ENCODE data around the gene PEMT. TPM values are rescaled to one million over a fixed set of nuclear protein-coding genes. Genes with fewer than 3 reads are reported as not detected.

PEMT gene
- polyA plus RNA-seq, 2 of the 4 experiments (the other 2 are of a cell fraction), result 47.5 to 47.8 TPM

GRCh38 chr17:17581509-17581908 is 10.0 kb downstream of the PEMT start:
- ATAC-seq, result no peak
- FAIRE-seq, result no peak
- Histone ChIP-seq H3K4me2 (0 out of 3 replicates have a peak overlapping the region, but pooled peaks have one; percentile 24), H3K4me1 (peaks cover 10% of the 10 kb centered on the region), H3K9me3 (no peaks in the 10 kb centered on the region), H3K27ac (peak overlapping the region in 1 of 2 experiments; percentile 40; a peak in 2 of 6 replicates), H3K4me3 (no peak overlapping the region)
- ChIA-PET CTCF (interaction anchor here (0.9 to 7.3 kb wide), 5 partner anchors 12 to 226 kb away, joined by 3 to 80 read pairs (median 6); no protein-coding TSS in a partner anchor), POLR2A (no interaction called here)
- TF ChIP-seq JUNB (IDR thresholded peaks at IDR 0.05), result no peak
- no peak for TF ChIP-seq MAX (IDR thresholded peaks at IDR 0.05)
- TF ChIP-seq HOXB13 (CRISPR knock-in tag; IDR thresholded peaks at IDR 0.05; ENCODE audit: low read depth), result no peak
- no peak for TF ChIP-seq CTCF (IDR thresholded peaks at IDR 0.05)
- no peak for TF ChIP-seq BCL3 (IDR thresholded peaks at IDR 0.05)
- TF ChIP-seq CHD4 (IDR thresholded peaks at IDR 0.05; ENCODE audit: borderline replicate concordance), result no peak
- no peak for TF ChIP-seq PHF8 (IDR thresholded peaks at IDR 0.05; ENCODE audit: borderline replicate concordance, low read depth)
- no peak for TF ChIP-seq TP53 (CRISPR knock-in tag; IDR thresholded peaks at IDR 0.05)
- TF ChIP-seq FOSB (CRISPR knock-in tag; IDR thresholded peaks at IDR 0.05), result no peak
- no peak for TF ChIP-seq ZSCAN20 (CRISPR knock-in tag; IDR thresholded peaks at IDR 0.05)
- no peak for TF ChIP-seq CBX8 (IDR thresholded peaks at IDR 0.05)
- TF ChIP-seq ELK1 (IDR thresholded peaks at IDR 0.05; ENCODE audit: low read depth, low read length), result no peak
- 87% methylated on average over 6 of the region's 6 CpGs for WGBS (ENCODE audit: missing lambda C conversion rate)
- no peak for DNase-seq (ENCODE audit: low read depth in 1 of 2, low spot score in 1 of 2)

- peak overlapping the region in 1 of 2 experiments; percentile 40; a peak in 3 of 6 replicates for H3K27ac ChIP-seq
- ATAC-seq, result peak; percentile 31 to 68; a peak in 5 of 6 replicates
Observed at GRCh38 chr17:17580662-17581470, 10.6 kb downstream of the PEMT start.

GRCh38 chr17:17579691-17580090 is 11.8 kb downstream of the PEMT start:
- ATAC-seq, result no peak
- no peak for TF ChIP-seq POLR2AphosphoS2 (conservative IDR thresholded peaks at IDR 0.05; ENCODE audit: low read length)
- TF ChIP-seq ZSCAN20 (CRISPR knock-in tag; IDR thresholded peaks at IDR 0.05), result no peak
- no peak for TF ChIP-seq BCL3 (IDR thresholded peaks at IDR 0.05)
- TF ChIP-seq POLR2A (IDR thresholded peaks at IDR 0.05; ENCODE audit: low read length), result no peak
- TF ChIP-seq CEBPB (IDR thresholded peaks at IDR 0.05), result no peak
- TF ChIP-seq CBX2 (IDR thresholded peaks at IDR 0.05; ENCODE audit: borderline replicate concordance, low read depth), result no peak
- TF ChIP-seq EP300 (IDR thresholded peaks at IDR 0.05), result no peak
- TF ChIP-seq FOXS1 (CRISPR knock-in tag; IDR thresholded peaks at IDR 0.05), result no peak
- TF ChIP-seq KDM5A (IDR thresholded peaks at IDR 0.05), result no peak
- no peak for TF ChIP-seq RFX5 (IDR thresholded peaks at IDR 0.05)
- TF ChIP-seq CHD2 (IDR thresholded peaks at IDR 0.05; ENCODE audit: low read length, partially characterized antibody), result no peak
- TF ChIP-seq MAZ (IDR thresholded peaks at IDR 0.05; ENCODE audit: borderline replicate concordance, low read depth, low read length), result no peak
- TF ChIP-seq NFE2L2 (conservative IDR thresholded peaks at IDR 0.05; ENCODE audit: low read length), result no peak
- no peak for TF ChIP-seq HDAC2 (IDR thresholded peaks at IDR 0.05)
- H3K27ac ChIP-seq, result no peak overlapping the region
- FAIRE-seq, result no peak
- H3K4me1 ChIP-seq, result peaks cover 10% of the 10 kb centered on the region
- POLR2A ChIA-PET, result no interaction called here
- no peak overlapping the region for H3K4me3 ChIP-seq
- CTCF ChIA-PET, result interaction anchor here (0.9 to 7.3 kb wide), 5 partner anchors 10 to 224 kb away, joined by 3 to 80 read pairs (median 7); partner anchors contain the start of gene PEMT
- DNase-seq (ENCODE audit: low read depth in 1 of 2, low spot score in 1 of 2), result no peak
- 87% methylated on average over 8 of the region's 8 CpGs for WGBS (ENCODE audit: missing lambda C conversion rate)
- no peak overlapping the region for H3K4me2 ChIP-seq
- H3K9me3 ChIP-seq, result no peaks in the 10 kb centered on the region

More at GRCh38 chr17:17580662-17581470, 10.6 kb downstream of the PEMT start:
- TF ChIP-seq POLR2AphosphoS2 (conservative IDR thresholded peaks at IDR 0.05; ENCODE audit: low read length) (no peak), FOXS1 (CRISPR knock-in tag; IDR thresholded peaks at IDR 0.05) (no peak), JUN (IDR thresholded peaks at IDR 0.05) (no peak), CEBPB (IDR thresholded peaks at IDR 0.05) (no peak)
- FAIRE-seq (no peak), DNase-seq (ENCODE audit: low read depth in 1 of 2, low spot score in 1 of 2) (no peak)
- Histone ChIP-seq H3K4me3 (no peak overlapping the region), H3K9me3 (no peaks in the 10 kb centered on the region), H3K4me2 (0 out of 3 replicates have a peak overlapping the region, but pooled peaks have one; percentile 24), H3K4me1 (peaks cover 10% of the 10 kb centered on the region)
- 82% methylated on average over 8 of the region's 8 CpGs for WGBS (ENCODE audit: missing lambda C conversion rate)
- CTCF ChIA-PET, result interaction anchor here (1.6 to 7.3 kb wide), 3 partner anchors 11 to 225 kb away, joined by 7 to 80 read pairs (median 19); no protein-coding TSS in a partner anchor
- POLR2A ChIA-PET, result interaction anchor here (0.5 kb wide), 1 partner anchor 58 kb away, joined by 5 read pairs; no protein-coding TSS in a partner anchor
